MCF 10A (cell line): ENCODE results near the gene CEP350. TPM values are rescaled to one million over a fixed set of nuclear protein-coding genes. Genes with fewer than 3 reads are reported as not detected.

Experiments
- BruUV-seq: library from RNA; stranded (reverse); fragments of 400-500 nt; replicated peaks from 2 replicates; lab custom pipeline; 2021; lab: Mats Ljungman, UMichigan
- CTCF ChIA-PET: fragments of 300-600 bp; sonication (Branson Sonifier 250); formaldehyde crosslinking; extraction: SDS; loops from one replicate; lab custom pipeline; 2021; ENCODE audit warnings: antibody characterized with exemption, inconsistent platforms; lab: Yijun Ruan, JAX
- POLR2A ChIA-PET: fragments of 300-600, 350-650 bp; sonication (Branson Sonifier 250); formaldehyde crosslinking; extraction: SDS; loops from one replicate; lab custom pipeline; 2020; ENCODE audit warnings: antibody characterized with exemption, inconsistent platforms; lab: Yijun Ruan, JAX
- DNase-seq: peaks from one replicate; pipeline ENCODE4 v3.0.0-alpha.2; 2018; ENCODE audit not compliant: unreplicated experiment
- H3K27ac Mint-ChIP-seq: one replicate; pipeline ENCODE4 v1.8.0; 2022; ENCODE audit warnings: mild to moderate bottlenecking, low read depth, mixed read lengths; ENCODE audit not compliant: unreplicated experiment
- H3K27me3 Mint-ChIP-seq: one replicate; pipeline ENCODE4 v1.8.0; 2022; ENCODE audit warnings: mixed read lengths; ENCODE audit not compliant: insufficient read depth, unreplicated experiment
- H3K36me3 Mint-ChIP-seq: one replicate; pipeline ENCODE4 v1.8.0; 2022; ENCODE audit warnings: mild to moderate bottlenecking, moderate library complexity, mixed read lengths; ENCODE audit not compliant: insufficient read depth, unreplicated experiment
- H3K4me1 Mint-ChIP-seq: one replicate; pipeline ENCODE4 v1.8.0; 2022; ENCODE audit warnings: mixed read lengths; ENCODE audit not compliant: insufficient read depth, unreplicated experiment
- H3K4me3 Mint-ChIP-seq: one replicate; pipeline ENCODE4 v1.8.0; 2022; ENCODE audit warnings: mild to moderate bottlenecking, moderate library complexity, mixed read lengths; ENCODE audit not compliant: unreplicated experiment
- H3K9me3 Mint-ChIP-seq: one replicate; pipeline ENCODE4 v1.8.0; 2022; ENCODE audit warnings: mixed read lengths; ENCODE audit not compliant: unreplicated experiment
- CTCF ChIP-seq: fragments of 200-600 bp; IDR thresholded peaks from one replicate; pipeline ENCODE4 v1.8.0; 2022; ENCODE audit warnings: antibody characterized with exemption, mild to moderate bottlenecking; ENCODE audit not compliant: unreplicated experiment
- intact Hi-C: fragments of 100-400 bp; cut with micrococcal nuclease; formaldehyde crosslinking; loops from 2 replicates; pipeline ENCODE4 v1.14.1; 2022
- total RNA-seq: library from RNA; stranded (reverse); gene quantifications from 2 replicates; pipeline ENCODE4 v1.2.3, GENCODE V29; 2022

Gene CEP350
- total RNA-seq, 1 experiment from 2014 or later, result 56.4 TPM

- ChIA-PET CTCF (interaction anchor here (0.5 to 1.2 kb wide), 3 partner anchors 30 to 149 kb away, joined by 3 read pairs; no protein-coding TSS in a partner anchor), POLR2A (interaction anchor here (0.6 to 3.0 kb wide), 6 partner anchors 10 to 156 kb away, joined by 3 to 13 read pairs (median 3); no protein-coding TSS in a partner anchor)
- Mint-ChIP-seq H3K9me3 (no peaks in the 10 kb centered on the region), H3K27me3 (no peaks in the 10 kb centered on the region), H3K4me3 (no peak overlapping the region), H3K4me1 (peaks cover 18% of the 10 kb centered on the region), H3K27ac (no peak overlapping the region), H3K36me3 (peaks cover 46% of the 10 kb centered on the region)
- no peak for DNase-seq
- BruUV-seq, result no TSS peak
- intact Hi-C loops, result no loop called here
- no peak for TF ChIP-seq CTCF
Measured at GRCh38 chr1:180031664-180032063, 77.1 kb downstream of the CEP350 start.

GRCh38 chr1:180033390-180033789 is 78.8 kb downstream of the CEP350 start:
- Mint-ChIP-seq H3K4me1 (peaks cover 13% of the 10 kb centered on the region), H3K36me3 (peaks cover 56% of the 10 kb centered on the region), H3K4me3 (no peak overlapping the region), H3K27me3 (no peaks in the 10 kb centered on the region), H3K27ac (no peak overlapping the region), H3K9me3 (no peaks in the 10 kb centered on the region)
- no TSS peak for BruUV-seq
- TF ChIP-seq CTCF, result no peak
- POLR2A ChIA-PET, result interaction anchor here (0.7 to 3.0 kb wide), 5 partner anchors 8 to 148 kb away, joined by 3 to 13 read pairs (median 3); no protein-coding TSS in a partner anchor
- CTCF ChIA-PET, result interaction anchor here (0.5 to 1.2 kb wide), 3 partner anchors 139 to 913 kb away, joined by 3 read pairs; no protein-coding TSS in a partner anchor
- no peak for DNase-seq
- intact Hi-C loops, result no loop called here

- H3K27me3 Mint-ChIP-seq, result no peaks in the 10 kb centered on the region
- no peak overlapping the region for H3K27ac Mint-ChIP-seq
- TF ChIP-seq CTCF, result no peak
- ChIA-PET POLR2A (no interaction called here), CTCF (no interaction called here)
- no peaks in the 10 kb centered on the region for H3K9me3 Mint-ChIP-seq
- no TSS peak for BruUV-seq
- intact Hi-C loops, result no loop called here
- H3K4me1 Mint-ChIP-seq, result peaks cover 15% of the 10 kb centered on the region
- peaks cover 70% of the 10 kb centered on the region for H3K36me3 Mint-ChIP-seq
- no peak overlapping the region for H3K4me3 Mint-ChIP-seq
- peak; percentile 81 for DNase-seq
Measured at GRCh38 chr1:180040034-180040433, 85.4 kb downstream of the CEP350 start.

GRCh38 chr1:180041582-180041981 is 87.0 kb downstream of the CEP350 start:
- no peak overlapping the region for H3K4me3 Mint-ChIP-seq
- ChIA-PET POLR2A (interaction anchor here (1.0 to 2.4 kb wide), 4 partner anchors 9 to 146 kb away, joined by 3 to 9 read pairs (median 5); partner anchors contain the start of gene CEP350), CTCF (interaction anchor here (0.5 to 0.9 kb wide), 2 partner anchors 28 to 419 kb away, joined by 3 to 4 read pairs; no protein-coding TSS in a partner anchor)
- H3K27me3 Mint-ChIP-seq, result no peaks in the 10 kb centered on the region
- TF ChIP-seq CTCF, result no peak
- H3K4me1 Mint-ChIP-seq, result peaks cover 15% of the 10 kb centered on the region
- H3K36me3 Mint-ChIP-seq, result peaks cover 75% of the 10 kb centered on the region
- no TSS peak for BruUV-seq
- no peaks in the 10 kb centered on the region for H3K9me3 Mint-ChIP-seq
- no peak for DNase-seq
- no peak overlapping the region for H3K27ac Mint-ChIP-seq
- intact Hi-C loops, result no loop called here
